ENCODE measurements around the gene CDH23.

DNA sequence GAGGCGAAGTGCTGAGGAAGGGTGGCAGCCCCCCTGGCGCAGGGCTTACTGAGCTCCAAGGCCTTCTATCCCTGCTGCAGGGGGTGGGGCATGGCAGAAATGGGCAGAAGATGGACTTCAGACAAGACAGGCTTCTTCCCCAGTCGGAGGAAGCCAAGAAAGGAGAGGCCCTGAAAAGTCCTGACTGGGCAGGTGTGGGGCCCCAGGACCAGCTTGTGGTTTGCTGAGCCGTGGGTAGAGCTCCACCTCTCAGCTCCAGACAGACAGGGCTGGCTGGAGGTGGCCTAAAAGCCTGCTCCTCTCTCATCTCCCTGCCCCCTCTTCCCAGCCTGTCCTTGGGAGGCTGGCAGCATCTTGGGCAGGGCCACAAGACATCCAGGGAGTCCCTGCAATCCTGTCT, 255.2 kb downstream of the CDH23 start:
- TF ChIP-seq EP300 (IDR thresholded peaks at IDR 0.05) (no peak), ZSCAN20 (CRISPR knock-in tag; IDR thresholded peaks at IDR 0.05) (no peak), RNF2 (IDR thresholded peaks at IDR 0.05; ENCODE audit: borderline replicate concordance, low read depth) (no peak), PBX3 (IDR thresholded peaks at IDR 0.05) (no peak), CEBPB (IDR thresholded peaks at IDR 0.05) (no peak), USF2 (IDR thresholded peaks at IDR 0.05) (no peak), NR3C1 (IDR thresholded peaks at IDR 0.05) (no peak), ELK1 (IDR thresholded peaks at IDR 0.05; ENCODE audit: low read depth, low read length) (no peak), POLR2A (IDR thresholded peaks at IDR 0.05; ENCODE audit: low read length) (no peak), KDM5A (IDR thresholded peaks at IDR 0.05) (no peak), NFE2L2 (conservative IDR thresholded peaks at IDR 0.05; ENCODE audit: low read length) (no peak), JUN (IDR thresholded peaks at IDR 0.05) (no peak)
- TF ChIP-seq, protein P1, sequence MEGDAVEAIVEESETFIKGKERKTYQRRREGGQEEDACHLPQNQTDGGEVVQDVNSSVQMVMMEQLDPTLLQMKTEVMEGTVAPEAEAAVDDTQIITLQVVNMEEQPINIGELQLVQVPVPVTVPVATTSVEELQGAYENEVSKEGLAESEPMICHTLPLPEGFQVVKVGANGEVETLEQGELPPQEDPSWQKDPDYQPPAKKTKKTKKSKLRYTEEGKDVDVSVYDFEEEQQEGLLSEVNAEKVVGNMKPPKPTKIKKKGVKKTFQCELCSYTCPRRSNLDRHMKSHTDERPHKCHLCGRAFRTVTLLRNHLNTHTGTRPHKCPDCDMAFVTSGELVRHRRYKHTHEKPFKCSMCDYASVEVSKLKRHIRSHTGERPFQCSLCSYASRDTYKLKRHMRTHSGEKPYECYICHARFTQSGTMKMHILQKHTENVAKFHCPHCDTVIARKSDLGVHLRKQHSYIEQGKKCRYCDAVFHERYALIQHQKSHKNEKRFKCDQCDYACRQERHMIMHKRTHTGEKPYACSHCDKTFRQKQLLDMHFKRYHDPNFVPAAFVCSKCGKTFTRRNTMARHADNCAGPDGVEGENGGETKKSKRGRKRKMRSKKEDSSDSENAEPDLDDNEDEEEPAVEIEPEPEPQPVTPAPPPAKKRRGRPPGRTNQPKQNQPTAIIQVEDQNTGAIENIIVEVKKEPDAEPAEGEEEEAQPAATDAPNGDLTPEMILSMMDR (IDR thresholded peaks at IDR 0.05) = no peak

All from A549 (cell line).